Right lobe of liver (tissue), 4 donors: Measurements from ENCODE around the gene LIN9.

Experiments
- POLR2A ChIP-seq: fragments of 450-650 bp; IDR thresholded peaks from one replicate; pipeline ENCODE4 v1.6.1; 2017; ENCODE audit warnings: antibody characterized with exemption, mild to moderate bottlenecking
- TF ChIP-seq, protein P1 (sequence below), 4 donors: fragments of 200-600 bp in 3 of 4; fragments of 450-650 bp in 1 of 4; IDR thresholded peaks; one replicate each; pipeline versions ENCODE4 v1.5.1 to v1.8.0; 2016 to 2022; ENCODE audit warnings: antibody characterized with exemption in 4 of 4, mild to moderate bottlenecking in 2 of 4
- donor health status: DM: no; HTN: no; CAD: no.
- donor health status: DM: no; HTN: no; CAD: no.
- donor health status: DM: no; HTN: yes; CAD: no.

DNA sequence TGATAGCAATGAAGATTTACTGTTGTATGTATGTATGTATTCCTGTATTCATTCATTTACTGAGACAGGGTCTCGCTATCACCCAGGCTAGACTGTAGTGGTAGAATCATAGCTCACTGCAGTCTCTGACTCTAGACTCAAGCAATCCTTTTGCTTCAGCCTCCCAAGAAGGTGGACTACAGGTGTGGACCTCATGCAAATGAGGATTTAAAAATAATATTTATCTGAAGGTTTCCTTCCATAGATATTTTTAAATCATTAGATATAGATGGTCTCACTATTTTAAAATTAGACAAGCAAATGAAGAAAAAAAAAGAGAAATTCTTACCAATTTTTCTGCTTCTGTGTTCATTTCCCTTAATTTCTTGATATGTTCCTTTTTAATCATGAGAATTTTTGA, 58.5 kb downstream of the LIN9 start:
- TF ChIP-seq, protein P1, sequence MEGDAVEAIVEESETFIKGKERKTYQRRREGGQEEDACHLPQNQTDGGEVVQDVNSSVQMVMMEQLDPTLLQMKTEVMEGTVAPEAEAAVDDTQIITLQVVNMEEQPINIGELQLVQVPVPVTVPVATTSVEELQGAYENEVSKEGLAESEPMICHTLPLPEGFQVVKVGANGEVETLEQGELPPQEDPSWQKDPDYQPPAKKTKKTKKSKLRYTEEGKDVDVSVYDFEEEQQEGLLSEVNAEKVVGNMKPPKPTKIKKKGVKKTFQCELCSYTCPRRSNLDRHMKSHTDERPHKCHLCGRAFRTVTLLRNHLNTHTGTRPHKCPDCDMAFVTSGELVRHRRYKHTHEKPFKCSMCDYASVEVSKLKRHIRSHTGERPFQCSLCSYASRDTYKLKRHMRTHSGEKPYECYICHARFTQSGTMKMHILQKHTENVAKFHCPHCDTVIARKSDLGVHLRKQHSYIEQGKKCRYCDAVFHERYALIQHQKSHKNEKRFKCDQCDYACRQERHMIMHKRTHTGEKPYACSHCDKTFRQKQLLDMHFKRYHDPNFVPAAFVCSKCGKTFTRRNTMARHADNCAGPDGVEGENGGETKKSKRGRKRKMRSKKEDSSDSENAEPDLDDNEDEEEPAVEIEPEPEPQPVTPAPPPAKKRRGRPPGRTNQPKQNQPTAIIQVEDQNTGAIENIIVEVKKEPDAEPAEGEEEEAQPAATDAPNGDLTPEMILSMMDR (IDR thresholded peaks at IDR 0.05): no peak
- TF ChIP-seq POLR2A: no peak
